HEK293 (cell line): ENCODE data around the gene POFUT2.

Source experiments
- CTCF ChIA-PET: fragments of 350-600 bp; formaldehyde crosslinking; extraction: SDS; loops from one replicate; lab custom pipeline; 2021; ENCODE audit warnings: antibody characterized with exemption; lab: Yijun Ruan, JAX
- POLR2A ChIA-PET: fragments of 300-600 bp; formaldehyde crosslinking; extraction: SDS; loops from one replicate; lab custom pipeline; 2020; ENCODE audit warnings: antibody characterized with exemption, inconsistent platforms; lab: Yijun Ruan, JAX
- H3K27ac ChIP-seq: fragments of 200-500 bp; sonication (Bioruptor generic); 2 replicates; pipeline ENCODE4 v1.5.1; 2014; ENCODE audit warnings: low read depth, low read length, control low read depth, inconsistent platforms; ENCODE audit errors: extremely low read depth
- H3K36me3 ChIP-seq, 2 experiments: fragments of 200-500 bp in 1 of 2; sonication (Bioruptor generic) in 1 of 2; 1 replicate in 1 of 2; 2 replicates in 1 of 2; pipeline ENCODE4 v1.5.1; 2014 to 2017; ENCODE audit warnings: inconsistent platforms in 2 of 2, low read length in 2 of 2; ENCODE audit not compliant: control insufficient read depth in 2 of 2, insufficient read depth in 1 of 2
- H3K4me1 ChIP-seq: fragments of 200-500 bp; sonication (Bioruptor generic); 2 replicates; pipeline ENCODE4 v1.5.1; 2014; ENCODE audit warnings: mild to moderate bottlenecking, low read length, inconsistent platforms; ENCODE audit not compliant: control insufficient read depth, insufficient read depth
- H3K4me3 ChIP-seq: 2 replicates; pipeline ENCODE4 v1.5.1; 2011; ENCODE audit warnings: low read depth, mild to moderate bottlenecking, control low read depth, low read length, moderate library complexity
- H3K9me3 ChIP-seq: fragments of 200-500 bp; sonication (Bioruptor generic); 2 replicates; pipeline ENCODE4 v1.5.1; 2014; ENCODE audit warnings: low read depth, low read length, inconsistent platforms; ENCODE audit not compliant: control insufficient read depth, insufficient read depth
- MZF1 ChIP-seq: fragments of 450-650 bp; formaldehyde crosslinking; IDR thresholded peaks from 2 replicates; pipeline ENCODE4 v1.5.1; 2017; ENCODE audit warnings: missing biosample characterization, missing genetic modification characterization, borderline replicate concordance
- OVOL3 ChIP-seq: fragments of 450-650 bp; formaldehyde crosslinking; IDR thresholded peaks from 2 replicates; pipeline ENCODE4 v1.5.1; 2016; ENCODE audit warnings: missing biosample characterization, missing genetic modification characterization
- ZNF514 ChIP-seq: fragments of 450-650 bp; formaldehyde crosslinking; IDR thresholded peaks from 2 replicates; pipeline ENCODE4 v1.5.1; 2016; ENCODE audit warnings: missing biosample characterization, missing genetic modification characterization
- TF ChIP-seq, protein P1 (sequence below): fragments of 450-650 bp; formaldehyde crosslinking; IDR thresholded peaks from 2 replicates; pipeline ENCODE4 v1.5.1; 2016; ENCODE audit warnings: missing biosample characterization, missing genetic modification characterization
- TF ChIP-seq, protein P2 (sequence below): fragments of 450-650 bp; formaldehyde crosslinking; IDR thresholded peaks from 2 replicates; pipeline ENCODE4 v1.5.1; 2017; ENCODE audit warnings: missing biosample characterization, missing genetic modification characterization

POFUT2 gene

DNA sequence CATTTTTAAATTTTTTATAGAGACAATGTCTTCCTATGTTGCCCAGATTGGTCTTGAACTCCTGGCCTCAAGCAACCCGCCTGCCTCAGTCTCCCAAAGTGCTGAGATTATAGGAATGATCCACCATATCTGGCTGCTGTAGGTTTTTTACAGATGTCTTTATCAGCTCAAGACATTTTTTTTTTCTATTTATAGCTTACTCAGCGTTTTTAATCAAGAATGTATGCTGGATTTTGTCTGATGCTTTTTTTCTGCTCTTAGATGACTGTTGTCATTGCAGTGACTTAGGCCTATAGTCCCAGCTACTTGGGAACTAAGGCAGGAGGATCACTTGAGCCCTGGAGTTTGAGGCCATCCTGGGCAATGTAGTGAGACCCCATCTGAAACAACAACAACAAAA lies 72.5 kb downstream of the POFUT2 start:
- no peaks in the 10 kb centered on the region for H3K36me3 ChIP-seq
- H3K4me1 ChIP-seq: peaks cover 3% of the 10 kb centered on the region; the same call in 1 of the 2 replicates
- POLR2A ChIA-PET: no interaction called here
- TF ChIP-seq, protein P1, sequence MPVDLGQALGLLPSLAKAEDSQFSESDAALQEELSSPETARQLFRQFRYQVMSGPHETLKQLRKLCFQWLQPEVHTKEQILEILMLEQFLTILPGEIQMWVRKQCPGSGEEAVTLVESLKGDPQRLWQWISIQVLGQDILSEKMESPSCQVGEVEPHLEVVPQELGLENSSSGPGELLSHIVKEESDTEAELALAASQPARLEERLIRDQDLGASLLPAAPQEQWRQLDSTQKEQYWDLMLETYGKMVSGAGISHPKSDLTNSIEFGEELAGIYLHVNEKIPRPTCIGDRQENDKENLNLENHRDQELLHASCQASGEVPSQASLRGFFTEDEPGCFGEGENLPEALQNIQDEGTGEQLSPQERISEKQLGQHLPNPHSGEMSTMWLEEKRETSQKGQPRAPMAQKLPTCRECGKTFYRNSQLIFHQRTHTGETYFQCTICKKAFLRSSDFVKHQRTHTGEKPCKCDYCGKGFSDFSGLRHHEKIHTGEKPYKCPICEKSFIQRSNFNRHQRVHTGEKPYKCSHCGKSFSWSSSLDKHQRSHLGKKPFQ (tag by site-specific recombination): no peak
- TF ChIP-seq, protein P2, sequence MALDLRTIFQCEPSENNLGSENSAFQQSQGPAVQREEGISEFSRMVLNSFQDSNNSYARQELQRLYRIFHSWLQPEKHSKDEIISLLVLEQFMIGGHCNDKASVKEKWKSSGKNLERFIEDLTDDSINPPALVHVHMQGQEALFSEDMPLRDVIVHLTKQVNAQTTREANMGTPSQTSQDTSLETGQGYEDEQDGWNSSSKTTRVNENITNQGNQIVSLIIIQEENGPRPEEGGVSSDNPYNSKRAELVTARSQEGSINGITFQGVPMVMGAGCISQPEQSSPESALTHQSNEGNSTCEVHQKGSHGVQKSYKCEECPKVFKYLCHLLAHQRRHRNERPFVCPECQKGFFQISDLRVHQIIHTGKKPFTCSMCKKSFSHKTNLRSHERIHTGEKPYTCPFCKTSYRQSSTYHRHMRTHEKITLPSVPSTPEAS: no peak
- TF ChIP-seq MZF1 (tag by site-specific recombination): no peak
- no peak for TF ChIP-seq ZNF514 (tag by site-specific recombination)
- TF ChIP-seq OVOL3 (tag by site-specific recombination): no peak
- TF ChIP-seq, all 188 proteins: peak for 0
- CTCF ChIA-PET: interaction anchor here (1.1 to 1.5 kb wide), 2 partner anchors 19 to 75 kb away, joined by 4 to 7 read pairs; no protein-coding TSS in a partner anchor
- Histone ChIP-seq H3K27ac (no peak overlapping the region), H3K4me3 (no peak overlapping the region), H3K9me3 (no peaks in the 10 kb centered on the region)
